Bronchial epithelial cell (primary cell): Measurements from ENCODE around the gene PRKCG. TPM values are rescaled to one million over a fixed set of nuclear protein-coding genes. Genes with fewer than 3 reads are reported as not detected.
A peak's percentile ranks its signal among the peaks of the same experiment; 100 is the strongest.

ENCODE experiments used
- DNase-seq: peaks from one replicate; pipeline ENCODE4 v3.0.0-alpha.2; 2010; ENCODE audit warnings: low read depth
- FAIRE-seq: peaks from 2 replicates; lab custom pipeline; 2011; peaks lifted over from hg19 to GRCh38; lab: Jason Lieb, UNC
- H3K27me3 ChIP-seq: 2 replicates; pipeline ENCODE4 v1.5.1; 2011; ENCODE audit warnings: low read length; ENCODE audit not compliant: control insufficient read depth, insufficient read depth
- H3K36me3 ChIP-seq: 2 replicates; pipeline ENCODE4 v1.5.1; 2011; ENCODE audit warnings: low read length; ENCODE audit not compliant: control insufficient read depth, insufficient read depth
- H3K4me3 ChIP-seq: 2 replicates; pipeline ENCODE4 v1.5.1; 2011; ENCODE audit warnings: mild to moderate bottlenecking, low read depth, low read length, control low read depth
- CTCF ChIP-seq: IDR thresholded peaks from 2 replicates; pipeline ENCODE4 v1.5.1; 2011; ENCODE audit warnings: mild to moderate bottlenecking, moderate library complexity, low read length, control low read depth, inconsistent platforms; ENCODE audit not compliant: insufficient read depth, severe bottlenecking
- total RNA-seq: library from RNA; depleted of rRNA; stranded (reverse); fragments of >200 nt; gene quantifications from 2 replicates; pipeline ENCODE4 v1.2.1, GENCODE V29; 2014

PRKCG gene
- total RNA-seq, 1 donor from 2014 or later: not detected

DNA sequence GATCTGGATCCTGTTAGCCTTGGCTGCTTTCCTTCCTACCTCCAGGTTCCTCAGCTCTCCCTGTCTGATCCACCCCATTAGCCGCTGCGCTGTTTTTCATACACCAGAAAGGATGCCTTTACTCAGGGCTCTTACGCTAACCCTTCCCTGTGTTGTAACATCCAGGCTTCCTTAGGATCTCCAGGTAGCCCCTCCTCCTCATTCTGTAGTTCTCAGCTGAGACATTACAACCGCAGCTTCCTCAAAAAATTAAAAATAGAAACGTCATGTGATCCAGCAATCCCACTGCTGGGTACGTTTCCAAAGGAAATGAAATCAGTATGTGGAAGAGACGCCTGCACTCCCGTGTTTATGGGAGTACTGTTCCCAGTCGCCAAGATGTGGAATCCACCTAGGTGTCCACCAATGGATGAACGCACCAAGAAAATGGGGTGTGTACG lies 32.7 kb upstream of the PRKCG start:
- no peak for TF ChIP-seq CTCF
- DNase-seq: no peak
- no peak for FAIRE-seq
- H3K4me3 ChIP-seq: no peak overlapping the region
- peaks cover 2% of the 10 kb centered on the region for H3K27me3 ChIP-seq
- H3K36me3 ChIP-seq: no peaks in the 10 kb centered on the region

DNA sequence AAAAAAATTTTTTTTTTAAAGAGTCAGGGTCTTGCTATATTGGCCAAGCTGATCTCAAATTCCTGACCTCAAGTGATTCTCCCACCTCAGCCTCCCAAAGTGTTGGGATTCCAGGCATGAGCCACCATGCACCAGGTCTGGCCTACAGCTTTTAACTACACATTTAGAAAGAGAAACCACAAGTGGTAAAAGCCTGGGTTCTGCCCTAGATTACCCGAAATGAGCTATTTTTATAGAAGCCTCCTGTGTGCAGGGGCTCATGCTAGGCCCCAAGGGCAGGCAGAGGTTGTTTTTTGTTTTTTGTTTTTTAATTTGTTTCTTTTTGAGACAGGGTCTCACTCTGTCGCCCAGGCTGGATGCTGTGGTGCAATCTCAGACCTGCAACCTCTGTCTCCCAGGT lies 28.3 kb upstream of the PRKCG start:
- FAIRE-seq (no peak), DNase-seq (no peak)
- peaks cover 2% of the 10 kb centered on the region for H3K27me3 ChIP-seq
- no peak for TF ChIP-seq CTCF
- H3K36me3 ChIP-seq: no peaks in the 10 kb centered on the region
- H3K4me3 ChIP-seq: no peak overlapping the region

GRCh38 chr19:53864308-53864836 lies 17.6 kb upstream of the PRKCG start:
- peak; percentile 36 for FAIRE-seq
- no peak for TF ChIP-seq CTCF
- H3K4me3 ChIP-seq: no peak overlapping the region
- DNase-seq: no peak
- H3K27me3 ChIP-seq: no peaks in the 10 kb centered on the region
- H3K36me3 ChIP-seq: no peaks in the 10 kb centered on the region

DNA sequence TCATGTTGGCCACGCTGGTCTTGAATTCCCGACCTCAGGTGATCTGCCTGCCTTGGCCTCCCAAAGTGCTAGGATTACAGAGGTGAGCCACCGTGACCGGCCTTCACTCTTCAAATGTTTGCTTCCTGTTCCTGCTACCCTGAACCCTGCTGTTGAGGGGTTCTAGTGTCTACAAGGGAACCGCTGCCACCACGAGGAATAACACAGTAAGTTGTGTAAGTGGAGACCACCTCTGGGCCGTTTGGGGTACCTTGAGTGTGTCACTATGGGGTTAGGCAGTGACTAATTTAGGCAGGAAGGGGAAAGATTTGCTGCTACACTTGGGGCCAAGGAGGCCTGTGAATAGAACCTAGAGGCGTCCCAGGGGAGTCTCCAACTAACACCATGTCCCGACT lies 16.5 kb upstream of the PRKCG start:
- DNase-seq: no peak
- H3K36me3 ChIP-seq: no peaks in the 10 kb centered on the region
- no peak for TF ChIP-seq CTCF
- H3K27me3 ChIP-seq: no peaks in the 10 kb centered on the region
- FAIRE-seq: no peak
- H3K4me3 ChIP-seq: no peak overlapping the region

GRCh38 chr19:53865918-53866864 lies 15.8 kb upstream of the PRKCG start:
- DNase-seq (no peak), FAIRE-seq (no peak)
- Histone ChIP-seq H3K4me3 (no peak overlapping the region), H3K27me3 (no peaks in the 10 kb centered on the region), H3K36me3 (no peaks in the 10 kb centered on the region)
- TF ChIP-seq CTCF: no peak

DNA sequence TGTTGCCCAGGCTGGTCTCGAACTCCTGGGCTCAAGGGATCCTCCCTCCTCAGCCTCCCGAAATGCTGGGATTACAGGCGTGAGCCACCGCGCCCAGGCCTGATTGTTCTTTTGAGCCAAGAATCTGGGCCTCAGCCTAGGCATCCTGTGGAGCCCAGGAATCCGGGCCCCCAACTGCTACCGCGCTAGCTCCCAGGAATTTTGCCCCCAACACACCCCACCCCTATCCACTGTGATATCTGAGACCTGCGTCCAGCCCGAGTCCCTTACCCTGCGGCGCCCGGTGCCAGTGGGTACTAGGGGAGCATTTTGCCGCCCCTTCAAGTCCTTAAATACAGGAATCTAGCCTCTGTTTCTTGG lies 15.2 kb upstream of the PRKCG start:
- FAIRE-seq: no peak
- no peaks in the 10 kb centered on the region for H3K27me3 ChIP-seq
- no peak for DNase-seq
- TF ChIP-seq CTCF: no peak
- H3K4me3 ChIP-seq: peak overlapping the region; percentile 36
- H3K36me3 ChIP-seq: no peaks in the 10 kb centered on the region
